ENCODE measurements around the gene PKDCC.

- TF ChIP-seq EZH2 (IDR thresholded peaks at IDR 0.05; ENCODE audit: borderline replicate concordance, control insufficient read depth, low read depth, low read length) (no peak), CTCF (IDR thresholded peaks at IDR 0.05 in 2 of 3, conservative IDR thresholded peaks at IDR 0.05 in 1 of 3; ENCODE audit: control insufficient read depth in 2 of 3, extremely low read depth in 1 of 3, insufficient read depth in 1 of 3, low read depth in 3 of 3, low read length in 3 of 3) (no peak), LARP7 (IDR thresholded peaks at IDR 0.05) (no peak), MEF2A (IDR thresholded peaks at IDR 0.05; ENCODE audit: insufficient read depth, low read depth, low read length) (no peak), ASH2L (IDR thresholded peaks at IDR 0.05; ENCODE audit: borderline replicate concordance, low read depth) (no peak), SMARCA5 (IDR thresholded peaks at IDR 0.05) (no peak), EP300 (IDR thresholded peaks at IDR 0.05; ENCODE audit: borderline replicate concordance in 1 of 2, control insufficient read depth in 1 of 2, low read depth in 2 of 2, low read length in 2 of 2) (no peak), MTA3 (IDR thresholded peaks at IDR 0.05; ENCODE audit: borderline replicate concordance, low read length) (no peak), CEBPB (IDR thresholded peaks at IDR 0.05; ENCODE audit: borderline replicate concordance in 1 of 2, low read depth in 2 of 2, low read length in 2 of 2) (no peak)
- TF ChIP-seq, protein P1, sequence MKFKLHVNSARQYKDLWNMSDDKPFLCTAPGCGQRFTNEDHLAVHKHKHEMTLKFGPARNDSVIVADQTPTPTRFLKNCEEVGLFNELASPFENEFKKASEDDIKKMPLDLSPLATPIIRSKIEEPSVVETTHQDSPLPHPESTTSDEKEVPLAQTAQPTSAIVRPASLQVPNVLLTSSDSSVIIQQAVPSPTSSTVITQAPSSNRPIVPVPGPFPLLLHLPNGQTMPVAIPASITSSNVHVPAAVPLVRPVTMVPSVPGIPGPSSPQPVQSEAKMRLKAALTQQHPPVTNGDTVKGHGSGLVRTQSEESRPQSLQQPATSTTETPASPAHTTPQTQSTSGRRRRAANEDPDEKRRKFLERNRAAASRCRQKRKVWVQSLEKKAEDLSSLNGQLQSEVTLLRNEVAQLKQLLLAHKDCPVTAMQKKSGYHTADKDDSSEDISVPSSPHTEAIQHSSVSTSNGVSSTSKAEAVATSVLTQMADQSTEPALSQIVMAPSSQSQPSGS (IDR thresholded peaks at IDR 0.05; ENCODE audit: low read length) = no peak
These were observed 26.8 kb downstream of the PKDCC start for GRCh38 chr2:42074661-42075060.
